EL (cell line): ENCODE results near the gene MB.
"Not testable (repeated sequence)": the region's sequence is repeated elsewhere in the genome, so short reads cannot be mapped to it uniquely, and the experiment has no call there.

Experiments used
- DNase-seq: peaks from one replicate; pipeline ENCODE4 v3.0.0-alpha.2; 2016

The MB gene

DNA sequence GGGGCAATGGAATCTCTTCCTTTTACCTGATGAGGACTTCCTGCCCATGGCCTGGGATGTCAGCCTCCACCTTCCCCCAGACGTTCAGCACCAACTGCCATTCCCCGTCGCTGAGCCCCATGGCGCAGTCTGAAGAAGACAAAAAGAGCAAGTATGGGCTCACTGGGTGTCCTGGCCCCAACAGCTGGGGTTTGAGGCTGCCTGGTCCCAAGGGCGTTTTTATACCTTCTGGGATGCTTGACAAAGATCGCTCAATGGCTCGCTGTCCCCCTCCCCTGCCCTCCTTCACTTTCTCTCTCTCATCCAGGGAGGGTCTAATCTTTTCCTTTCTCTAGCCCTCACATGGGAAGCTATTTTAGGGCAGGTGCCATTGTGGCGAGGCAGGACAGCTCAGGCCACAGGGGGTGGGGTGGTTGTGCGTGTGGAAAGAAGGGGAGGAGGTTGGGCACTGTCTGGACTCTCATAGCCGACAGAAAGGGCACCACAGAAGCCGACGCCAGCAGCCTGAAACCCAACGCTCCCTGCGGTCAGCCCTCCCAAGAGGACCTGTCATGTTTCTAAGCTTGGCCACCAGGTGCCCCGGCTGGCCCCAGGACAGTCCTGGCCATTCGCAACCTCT lies at the start of gene MB:
Gene MB, minus strand, starts transcription at position 193 of the 619 bp plus-strand sequence. Its CDS starts 72 bp downstream, at position 121.
- no peak for DNase-seq

GRCh38 chr22:35666699-35667098 lies 49.6 kb upstream of the MB start:
- not testable (repeated sequence) for DNase-seq

DNA sequence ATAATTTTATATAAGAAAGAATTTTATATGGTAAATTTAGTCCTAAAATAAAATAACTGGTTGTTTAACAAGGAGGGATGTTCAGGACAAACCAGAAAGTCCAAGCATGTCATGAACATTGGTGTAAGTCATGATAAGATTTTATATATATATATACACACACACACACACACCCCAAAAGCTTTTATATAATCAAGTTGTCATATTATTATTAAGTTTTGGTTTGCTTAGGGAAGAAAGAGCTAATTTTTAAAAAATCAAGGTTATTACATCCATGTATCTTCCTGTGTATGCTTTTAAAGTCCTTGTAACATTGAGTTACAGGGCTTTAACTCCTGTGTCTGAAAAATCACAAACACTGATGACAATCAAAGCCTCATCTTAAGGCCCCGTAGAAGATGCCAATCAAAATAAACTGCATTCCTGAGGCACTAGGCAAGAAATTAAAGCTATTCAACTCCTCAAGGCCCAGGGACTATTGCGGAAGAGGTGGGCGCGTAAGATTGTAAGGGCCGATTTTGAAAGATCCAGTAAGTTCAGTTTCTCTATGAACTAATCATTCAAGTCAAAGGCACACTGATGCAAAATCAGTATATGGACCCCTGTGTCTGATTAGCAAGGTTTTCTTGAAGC lies 47.9 kb upstream of the MB start:
- DNase-seq, result no peak

- DNase-seq, result no peak
Measured at GRCh38 chr22:35663371-35663770, 46.2 kb upstream of the MB start.

DNA sequence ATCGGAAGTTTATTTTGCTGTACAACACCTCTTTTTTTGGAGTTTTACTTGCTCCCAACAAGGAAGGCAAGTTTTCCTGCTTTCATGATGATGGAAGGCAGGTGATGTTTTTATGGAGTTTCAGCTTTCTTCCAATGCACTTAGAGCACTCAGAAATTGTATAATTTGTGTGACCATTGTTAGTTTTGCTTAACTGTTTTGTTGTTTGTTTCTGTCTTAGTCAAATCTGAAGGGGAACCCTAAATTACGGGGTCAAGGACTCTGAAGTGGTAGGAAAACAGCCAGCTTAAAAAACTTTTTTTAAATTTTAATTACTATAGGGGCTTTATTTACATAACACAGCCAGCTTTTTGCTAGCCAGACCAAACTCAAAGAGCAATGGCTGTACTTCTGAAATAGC lies 45.8 kb upstream of the MB start:
- no peak for DNase-seq

GRCh38 chr22:35661464-35661863 lies 44.3 kb upstream of the MB start:
- peak; percentile 46 for DNase-seq

DNA sequence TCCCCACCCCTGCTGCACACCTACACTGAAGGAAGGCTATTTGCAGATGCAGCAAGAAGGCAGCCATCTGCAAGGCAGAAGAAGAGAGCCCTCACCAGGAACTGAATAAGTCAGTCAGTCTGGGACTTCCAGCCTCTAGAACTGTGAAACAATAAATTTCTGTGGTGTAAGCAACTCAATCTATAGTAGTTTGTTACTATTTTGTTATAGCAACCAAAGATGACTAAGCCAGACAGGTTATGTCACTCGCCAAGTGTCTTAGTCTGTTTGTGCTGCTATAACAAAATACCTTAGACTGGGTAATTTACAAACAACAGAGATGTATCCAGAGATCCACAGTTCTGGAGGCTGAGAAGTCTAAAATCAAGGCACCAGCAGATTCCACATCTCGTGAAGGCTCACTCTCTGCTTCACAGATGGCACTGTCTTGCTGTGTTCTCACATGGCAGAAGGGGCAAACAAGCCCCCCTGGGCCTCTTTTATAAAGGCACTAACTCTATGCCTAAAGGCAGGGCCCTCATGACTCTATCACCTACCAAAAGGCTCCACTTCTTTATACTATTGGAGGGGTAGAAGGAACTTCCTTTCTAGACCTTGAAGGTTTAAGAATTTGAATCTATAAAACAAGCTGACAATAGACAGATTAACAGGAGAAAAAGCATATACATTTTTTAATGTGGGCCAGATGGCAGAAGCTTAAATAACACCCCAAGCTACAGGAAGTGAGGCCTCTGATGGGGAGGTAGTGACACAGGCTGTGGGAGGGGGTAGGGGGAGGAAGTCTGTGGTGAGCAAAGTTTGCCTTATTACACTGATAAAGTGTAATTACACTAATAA lies 43.4 kb upstream of the MB start:
- no peak for DNase-seq

- no peak for DNase-seq
Measured at GRCh38 chr22:35657571-35658312, 40.6 kb upstream of the MB start.

DNA sequence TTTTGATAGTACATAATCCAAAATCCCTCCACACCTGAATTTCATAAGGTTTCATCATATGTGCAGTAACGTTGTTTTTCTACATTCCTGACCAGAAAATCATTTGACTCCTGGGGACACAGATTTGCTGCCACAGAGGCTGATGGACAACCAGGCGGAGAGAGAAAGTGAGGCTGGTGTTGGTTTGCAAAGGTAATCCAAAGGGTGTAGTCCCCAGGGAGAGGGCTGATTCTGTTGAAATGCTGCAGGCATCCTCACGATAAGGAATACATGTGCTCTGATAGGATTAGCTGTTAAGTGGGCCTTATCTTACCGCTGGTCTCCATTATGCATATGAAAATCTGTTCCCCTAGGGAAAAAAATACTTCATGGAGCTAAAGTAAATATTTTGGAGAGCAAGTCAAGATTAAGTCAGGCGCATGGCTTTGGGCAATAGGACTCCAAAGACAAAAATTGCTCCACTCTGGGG lies 39.2 kb upstream of the MB start:
- DNase-seq, result no peak

- no peak for DNase-seq
Measured at GRCh38 chr22:35653824-35654223, 36.7 kb upstream of the MB start.

DNA sequence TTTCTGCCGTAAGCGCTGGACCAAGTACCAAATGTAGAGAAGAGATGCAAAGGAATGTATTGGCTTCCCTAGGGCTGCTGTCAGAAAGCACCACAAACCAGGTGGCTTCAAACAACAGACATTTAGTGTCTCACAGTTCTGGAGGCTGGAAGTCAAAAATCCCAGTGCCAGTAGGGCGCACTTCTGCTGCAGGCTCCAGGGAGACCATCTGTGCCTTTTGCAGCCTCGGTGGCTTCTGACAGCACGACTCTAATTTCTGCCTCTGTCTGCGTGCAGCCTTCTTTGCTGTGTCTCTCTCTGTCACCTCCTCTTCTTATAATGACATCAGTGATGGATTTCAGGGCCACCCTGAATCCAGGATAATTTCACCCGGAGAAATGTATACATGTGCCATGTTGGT lies 34.0 kb upstream of the MB start:
- DNase-seq, result no peak

DNA sequence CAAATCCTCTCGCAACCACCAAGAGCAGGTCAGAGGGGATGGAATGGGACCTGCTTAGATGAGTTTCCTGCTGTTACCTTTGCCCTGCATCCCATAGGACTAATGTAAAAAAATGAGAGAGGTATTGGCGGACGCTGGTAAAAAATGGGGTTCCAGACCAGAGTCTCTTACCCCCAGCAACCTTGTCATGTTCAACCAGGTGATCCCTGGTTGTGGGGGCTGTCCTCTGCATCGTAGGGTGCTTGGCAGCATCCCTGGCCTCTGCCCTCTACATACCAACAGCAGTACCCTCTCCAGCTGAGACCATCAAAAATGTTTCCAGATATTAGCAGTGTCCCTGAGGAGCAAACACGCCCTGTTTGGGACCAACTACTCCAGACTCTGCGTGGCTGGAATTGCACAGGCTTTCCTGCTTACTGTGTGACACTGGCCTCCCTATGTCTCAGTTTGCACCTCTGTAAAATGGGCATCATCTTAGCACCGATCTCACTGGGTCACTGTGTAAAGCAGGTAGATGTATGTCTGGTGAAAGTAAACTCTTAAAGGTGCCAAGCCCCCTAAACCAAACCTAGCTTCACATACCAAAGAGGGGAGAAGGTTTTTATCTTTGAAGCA lies 32.6 kb upstream of the MB start:
- no peak for DNase-seq

GRCh38 chr22:35649026-35649553 lies 32.0 kb upstream of the MB start:
- DNase-seq, result no peak

GRCh38 chr22:35648066-35649025 lies 31.2 kb upstream of the MB start, which contains the start of gene APOL6:
Gene APOL6, plus strand, starts transcription at chr22:35648446. Its CDS starts 7,980 bp downstream, at chr22:35656426.
- DNase-seq, result peak; percentile 82

DNA sequence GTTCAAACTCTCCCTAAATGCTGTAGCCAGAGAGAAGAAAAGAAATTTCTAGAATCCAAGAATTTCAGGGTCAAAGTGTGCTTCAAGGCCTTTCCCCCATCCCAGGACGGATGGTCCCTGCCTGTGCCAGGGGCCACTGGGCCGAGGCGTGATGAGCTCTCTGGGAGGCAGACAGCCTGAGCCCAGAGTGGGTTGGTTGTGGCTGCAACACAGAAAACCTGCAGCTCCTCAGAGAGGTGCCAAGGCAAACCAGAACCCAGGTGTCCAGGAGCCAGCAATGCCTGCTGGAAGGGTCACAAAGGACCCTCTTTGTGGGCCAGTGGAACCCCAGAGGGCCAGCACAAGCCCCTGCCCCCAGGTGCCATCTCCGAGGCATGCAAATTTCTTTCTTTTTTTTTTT lies 28.5 kb upstream of the MB start:
- no peak for DNase-seq

DNA sequence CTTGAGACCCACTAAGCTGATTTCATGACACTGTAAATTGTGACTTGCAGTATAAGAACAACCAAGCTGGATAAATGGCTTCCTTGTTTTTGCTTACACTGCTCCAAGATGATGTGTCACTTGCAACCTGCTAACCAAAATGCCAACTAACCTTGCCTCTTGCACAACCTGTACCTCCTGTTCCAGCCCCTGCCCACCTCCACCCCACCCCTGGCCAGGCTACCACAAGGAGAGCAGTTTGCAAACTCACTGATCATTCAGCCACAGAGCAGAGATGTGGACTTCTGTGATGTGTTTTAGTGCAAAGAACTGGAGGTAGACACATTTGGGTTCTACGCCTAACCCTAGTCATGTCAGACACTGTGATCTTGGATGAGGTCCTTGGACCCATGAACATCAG lies 26.9 kb upstream of the MB start:
- DNase-seq, result no peak

GRCh38 chr22:35642305-35642741 lies 25.2 kb upstream of the MB start:
- DNase-seq, result peak; percentile 45

DNA sequence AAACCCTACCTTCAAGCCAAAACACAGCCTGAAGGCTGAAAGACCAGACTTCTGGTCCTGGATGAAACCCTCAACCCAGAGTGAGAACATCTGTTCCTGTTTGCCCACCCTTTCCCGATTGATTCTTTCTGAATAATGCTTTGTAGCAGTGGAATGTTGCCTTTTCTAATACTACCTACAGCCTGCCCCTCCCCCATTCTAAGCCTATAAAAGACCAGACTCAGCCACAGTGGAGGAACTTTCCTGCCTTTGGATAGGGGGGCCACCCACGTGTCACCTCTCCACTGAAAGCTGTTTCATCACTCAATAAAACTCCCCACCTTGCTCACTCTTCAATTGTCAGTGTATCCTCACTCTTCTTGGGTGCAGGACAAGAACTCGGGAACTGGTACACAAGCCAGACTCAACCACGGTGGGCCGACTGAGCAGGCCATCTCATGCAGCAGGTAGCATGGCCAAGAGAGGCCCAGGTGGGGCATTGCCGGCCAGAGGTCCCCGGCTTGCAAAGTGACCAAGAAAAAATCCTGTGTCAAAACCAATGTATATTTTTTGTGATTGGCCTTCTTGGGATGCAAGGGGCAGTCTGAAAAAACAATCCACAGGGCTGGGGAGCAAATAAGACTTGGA lies 24.5 kb upstream of the MB start:
- DNase-seq, result no peak

GRCh38 chr22:35638410-35638809 lies 21.3 kb upstream of the MB start:
- peak; percentile 85 for DNase-seq

GRCh38 chr22:35638001-35638400 lies 20.9 kb upstream of the MB start:
- DNase-seq, result no peak

GRCh38 chr22:35637254-35637653 lies 20.1 kb upstream of the MB start:
- DNase-seq, result no peak
